ENCODE data around the gene ZNF529.

ZNF529 gene

DNA sequence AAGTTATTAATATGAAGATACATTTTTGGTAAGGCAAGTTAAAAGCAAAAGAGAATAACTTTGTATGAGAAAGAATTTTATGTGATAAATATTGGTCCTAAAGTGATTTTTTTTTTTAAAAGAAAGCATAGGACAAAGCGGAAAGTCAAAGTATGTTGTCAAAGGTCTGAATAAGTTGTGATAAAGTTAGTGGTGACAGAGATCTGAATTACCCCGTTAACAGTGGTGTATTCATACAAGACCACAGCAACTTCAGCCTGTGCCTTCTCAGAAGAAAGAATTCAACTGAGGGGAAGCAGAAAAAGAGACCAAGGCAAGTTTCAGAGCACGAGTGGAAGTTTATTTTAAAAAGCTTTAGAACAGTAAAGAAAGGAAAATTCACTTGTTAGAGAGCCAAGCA lies 64.8 kb downstream of the ZNF529 start:
- H3K4me3 ChIP-seq (ENCODE audit: low read length in 2 of 2) = no peak overlapping the region
- no peaks in the 10 kb centered on the region for H3K27me3 ChIP-seq (ENCODE audit: control insufficient read depth in 1 of 2, insufficient read depth in 2 of 2, low read length in 2 of 2)
- no peak overlapping the region for H3K9ac ChIP-seq (ENCODE audit: low read length in 2 of 2)
- H3K36me3 ChIP-seq (ENCODE audit: control insufficient read depth in 2 of 2, insufficient read depth in 2 of 2, low read length in 2 of 2) = no peaks in the 10 kb centered on the region
- no peak overlapping the region for H3K27ac ChIP-seq (ENCODE audit: low read length)
- no peaks in the 10 kb centered on the region for H3K4me1 ChIP-seq (ENCODE audit: control insufficient read depth, insufficient read depth, low read length)
- H3K9me3 ChIP-seq (ENCODE audit: control insufficient read depth in 2 of 2, low read length in 2 of 2) = peaks cover 6 to 20% of the 10 kb centered on the region in 2 donors

DNA sequence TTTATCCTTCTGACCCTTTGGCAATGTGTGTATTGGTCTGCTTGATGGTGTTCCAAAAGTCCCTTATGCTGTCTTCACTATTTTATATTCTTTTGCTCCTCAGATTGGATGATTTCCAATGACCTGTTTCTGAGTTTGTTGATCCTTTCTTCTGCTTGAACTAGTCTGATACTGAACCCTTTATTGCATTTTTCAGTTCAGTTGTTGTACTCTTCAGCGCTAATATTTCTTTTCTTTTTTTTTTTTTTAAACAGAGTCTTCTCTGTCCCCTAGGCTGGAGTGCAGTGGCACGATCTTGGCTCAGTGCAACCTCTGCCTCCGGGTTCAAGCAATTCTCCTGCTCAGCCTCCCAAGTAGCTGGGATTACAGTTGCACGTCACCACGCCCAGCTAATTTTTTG lies 71.1 kb downstream of the ZNF529 start:
- peaks cover 9 to 11% of the 10 kb centered on the region in 2 donors for H3K9me3 ChIP-seq (ENCODE audit: control insufficient read depth in 2 of 2, low read length in 2 of 2)
- H3K27ac ChIP-seq (ENCODE audit: low read length) = no peak overlapping the region
- no peak overlapping the region for H3K9ac ChIP-seq (ENCODE audit: low read length in 2 of 2)
- no peak overlapping the region for H3K4me3 ChIP-seq (ENCODE audit: low read length in 2 of 2)
- H3K27me3 ChIP-seq (ENCODE audit: control insufficient read depth in 1 of 2, insufficient read depth in 2 of 2, low read length in 2 of 2) = no peaks in the 10 kb centered on the region
- no peaks in the 10 kb centered on the region for H3K36me3 ChIP-seq (ENCODE audit: control insufficient read depth in 2 of 2, insufficient read depth in 2 of 2, low read length in 2 of 2)
- no peaks in the 10 kb centered on the region for H3K4me1 ChIP-seq (ENCODE audit: control insufficient read depth, insufficient read depth, low read length)

DNA sequence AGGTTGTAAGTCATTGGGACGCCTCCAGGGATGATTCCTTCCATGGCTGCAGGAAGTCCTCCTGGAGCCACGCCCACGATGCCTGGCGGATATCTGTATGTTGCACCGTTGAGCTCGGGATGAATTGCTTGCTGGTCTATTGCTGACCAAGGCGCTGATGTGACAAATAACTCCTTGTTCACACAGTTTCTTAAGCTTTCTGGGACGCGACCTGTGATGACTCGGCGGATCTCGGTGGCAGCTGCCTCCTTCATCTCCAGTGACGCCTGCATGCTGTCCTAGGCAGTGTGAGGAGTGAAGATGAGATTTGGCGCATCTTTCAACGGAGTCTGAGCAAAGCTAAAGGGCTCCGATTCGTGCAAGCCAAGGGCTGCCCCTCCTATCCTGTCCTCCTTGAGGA lies 76.1 kb downstream of the ZNF529 start:
- Histone ChIP-seq H3K27ac (ENCODE audit: low read length) (no peak overlapping the region), H3K36me3 (ENCODE audit: control insufficient read depth in 2 of 2, insufficient read depth in 2 of 2, low read length in 2 of 2) (no peaks in the 10 kb centered on the region), H3K27me3 (ENCODE audit: control insufficient read depth in 1 of 2, insufficient read depth in 2 of 2, low read length in 2 of 2) (no peaks in the 10 kb centered on the region), H3K9me3 (ENCODE audit: control insufficient read depth in 2 of 2, low read length in 2 of 2) (peaks cover 4 to 10% of the 10 kb centered on the region in 2 donors), H3K4me1 (ENCODE audit: control insufficient read depth, insufficient read depth, low read length) (no peaks in the 10 kb centered on the region), H3K4me3 (ENCODE audit: low read length in 2 of 2) (no peak overlapping the region), H3K9ac (ENCODE audit: low read length in 2 of 2) (no peak overlapping the region)
